WERI-Rb-1 (cell line): ENCODE data around the gene ROCK2.

Experiments
- DNase-seq: peaks from one replicate; pipeline ENCODE4 v3.0.0-alpha.2; 2020
- H3K27ac ChIP-seq: fragments of 250-450 bp; sonication (Bioruptor Pico); 2 replicates; pipeline ENCODE4 v1.5.1; 2020; ENCODE audit warnings: mild to moderate bottlenecking, moderate library complexity
- H3K27me3 ChIP-seq: fragments of 250-450 bp; sonication (Bioruptor Pico); 2 replicates; pipeline ENCODE4 v1.5.1; 2021; ENCODE audit warnings: mild to moderate bottlenecking, low read depth, moderate library complexity; ENCODE audit not compliant: insufficient read depth, severe bottlenecking
- H3K36me3 ChIP-seq: fragments of 250-450 bp; sonication (Bioruptor Pico); 2 replicates; pipeline ENCODE4 v1.5.1; 2020; ENCODE audit warnings: mild to moderate bottlenecking, moderate library complexity
- H3K4me3 ChIP-seq: 2 replicates; pipeline ENCODE4 v1.5.1; 2011; ENCODE audit warnings: low read depth, mild to moderate bottlenecking, control low read depth, low read length
- H3K9me3 ChIP-seq: fragments of 250-450 bp; sonication (Bioruptor Pico); 2 replicates; pipeline ENCODE4 v1.5.1; 2021; ENCODE audit warnings: mild to moderate bottlenecking, moderate library complexity; ENCODE audit not compliant: severe bottlenecking
- TF ChIP-seq, protein P1 (sequence below): IDR thresholded peaks from 2 replicates; pipeline ENCODE4 v1.5.1; 2011; ENCODE audit warnings: low read depth, mild to moderate bottlenecking, control low read depth, inconsistent platforms, low read length

ROCK2 gene

GRCh38 chr2:11342551-11343367 lies 1.7 kb downstream of the ROCK2 start:
- H3K9me3 ChIP-seq = no peaks in the 10 kb centered on the region
- TF ChIP-seq, protein P1, sequence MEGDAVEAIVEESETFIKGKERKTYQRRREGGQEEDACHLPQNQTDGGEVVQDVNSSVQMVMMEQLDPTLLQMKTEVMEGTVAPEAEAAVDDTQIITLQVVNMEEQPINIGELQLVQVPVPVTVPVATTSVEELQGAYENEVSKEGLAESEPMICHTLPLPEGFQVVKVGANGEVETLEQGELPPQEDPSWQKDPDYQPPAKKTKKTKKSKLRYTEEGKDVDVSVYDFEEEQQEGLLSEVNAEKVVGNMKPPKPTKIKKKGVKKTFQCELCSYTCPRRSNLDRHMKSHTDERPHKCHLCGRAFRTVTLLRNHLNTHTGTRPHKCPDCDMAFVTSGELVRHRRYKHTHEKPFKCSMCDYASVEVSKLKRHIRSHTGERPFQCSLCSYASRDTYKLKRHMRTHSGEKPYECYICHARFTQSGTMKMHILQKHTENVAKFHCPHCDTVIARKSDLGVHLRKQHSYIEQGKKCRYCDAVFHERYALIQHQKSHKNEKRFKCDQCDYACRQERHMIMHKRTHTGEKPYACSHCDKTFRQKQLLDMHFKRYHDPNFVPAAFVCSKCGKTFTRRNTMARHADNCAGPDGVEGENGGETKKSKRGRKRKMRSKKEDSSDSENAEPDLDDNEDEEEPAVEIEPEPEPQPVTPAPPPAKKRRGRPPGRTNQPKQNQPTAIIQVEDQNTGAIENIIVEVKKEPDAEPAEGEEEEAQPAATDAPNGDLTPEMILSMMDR = no peak
- no peaks in the 10 kb centered on the region for H3K27me3 ChIP-seq
- peaks cover 5% of the 10 kb centered on the region; the same call in 1 of the 2 replicates for H3K36me3 ChIP-seq
- peak overlapping the region; percentile 91 for H3K27ac ChIP-seq
- DNase-seq = no peak
- H3K4me3 ChIP-seq = peak overlapping the region; percentile 92

DNA sequence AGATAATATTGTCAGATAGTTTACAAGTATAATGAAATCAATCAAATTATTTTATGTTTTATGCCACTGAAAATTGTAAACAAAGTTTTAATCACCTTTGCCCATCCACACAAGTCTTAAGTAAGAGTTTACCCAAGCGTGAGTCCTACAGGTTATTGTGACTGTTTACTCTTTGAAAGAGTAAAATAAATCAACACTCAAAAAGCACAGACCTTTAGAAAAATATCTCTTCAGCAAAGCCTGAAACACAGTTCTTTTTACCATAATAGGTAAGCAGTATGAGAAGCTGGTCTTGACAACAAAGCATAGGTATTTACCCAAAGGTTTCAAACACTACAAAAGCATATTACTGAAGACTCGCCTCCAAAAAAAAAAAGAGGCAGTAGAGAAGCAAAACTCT lies 3.7 kb downstream of the ROCK2 start:
- DNase-seq = no peak

GRCh38 chr2:11339508-11340083 lies 4.8 kb downstream of the ROCK2 start:
- Histone ChIP-seq H3K27me3 (no peaks in the 10 kb centered on the region), H3K4me3 (no peak overlapping the region), H3K9me3 (no peaks in the 10 kb centered on the region), H3K36me3 (peaks cover 5% of the 10 kb centered on the region; the same call in 1 of the 2 replicates), H3K27ac (no peak overlapping the region)
- TF ChIP-seq, protein P1 = no peak
- DNase-seq = no peak

More for the DNA sequence above, 3.7 kb downstream of the ROCK2 start:
- TF ChIP-seq, protein P1 = no peak
- no peak overlapping the region for H3K27ac ChIP-seq
- no peak overlapping the region for H3K4me3 ChIP-seq
- H3K36me3 ChIP-seq = peaks cover 5% of the 10 kb centered on the region; the same call in 1 of the 2 replicates
- no peaks in the 10 kb centered on the region for H3K9me3 ChIP-seq
- H3K27me3 ChIP-seq = no peaks in the 10 kb centered on the region

- H3K9me3 ChIP-seq = no peaks in the 10 kb centered on the region
- no peaks in the 10 kb centered on the region for H3K36me3 ChIP-seq
- no peak for DNase-seq
- no peak overlapping the region for H3K4me3 ChIP-seq
- TF ChIP-seq, protein P1 = no peak
- no peaks in the 10 kb centered on the region for H3K27me3 ChIP-seq
- no peak overlapping the region for H3K27ac ChIP-seq
Observed at GRCh38 chr2:11338580-11338979, 5.9 kb downstream of the ROCK2 start.

DNA sequence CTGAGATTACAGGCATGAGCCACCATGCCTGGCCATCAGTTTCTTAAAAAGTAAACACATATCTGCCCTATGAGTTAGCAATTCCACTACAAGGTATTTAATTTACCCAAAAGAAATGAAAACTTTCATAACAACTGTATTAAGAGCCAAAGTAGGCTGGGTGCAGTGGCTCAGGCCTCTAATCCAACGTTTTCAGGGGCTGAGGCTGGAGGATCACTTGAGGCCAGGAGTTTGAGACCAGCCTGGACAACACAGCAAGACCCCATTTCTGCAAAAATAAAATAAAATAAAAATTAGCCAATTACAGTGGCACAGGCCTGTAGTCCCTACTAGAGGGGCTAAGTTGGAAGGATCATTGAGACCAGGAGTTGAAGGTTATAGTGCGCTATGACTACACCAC lies 6.5 kb downstream of the ROCK2 start:
- Histone ChIP-seq H3K27ac (no peak overlapping the region), H3K9me3 (no peaks in the 10 kb centered on the region), H3K4me3 (no peak overlapping the region), H3K27me3 (no peaks in the 10 kb centered on the region), H3K36me3 (no peaks in the 10 kb centered on the region)
- DNase-seq = no peak
- TF ChIP-seq, protein P1 = no peak
